Hematopoietic multipotent progenitor cell treated with erythropoietin and hydrocortisone succinate and interleukin-3 and kit ligand, for 8 days (in vitro differentiated cells): ENCODE data around the gene RSPH1.
A peak's percentile ranks its signal among the peaks of the same experiment; 100 is the strongest.

ENCODE experiments used
- DNase-seq: peaks from one replicate; pipeline ENCODE4 v3.0.0-alpha.2; 2015

The RSPH1 gene

GRCh38 chr21:42531771-42532170 lies 35.7 kb upstream of the RSPH1 start:
- no peak for DNase-seq

- no peak for DNase-seq
Observed at GRCh38 chr21:42530167-42530518, 34.1 kb upstream of the RSPH1 start.

GRCh38 chr21:42527489-42528158 lies 31.6 kb upstream of the RSPH1 start:
- no peak for DNase-seq

- DNase-seq: no peak
Observed at GRCh38 chr21:42527127-42527488, 31.1 kb upstream of the RSPH1 start.

GRCh38 chr21:42526379-42526727 lies 30.3 kb upstream of the RSPH1 start:
- no peak for DNase-seq

GRCh38 chr21:42525676-42526378 lies 29.8 kb upstream of the RSPH1 start:
- DNase-seq: no peak

- no peak for DNase-seq
Observed at GRCh38 chr21:42525029-42525581, 29.1 kb upstream of the RSPH1 start.

GRCh38 chr21:42524341-42525028 lies 28.5 kb upstream of the RSPH1 start:
- no peak for DNase-seq

GRCh38 chr21:42523941-42524340 lies 27.9 kb upstream of the RSPH1 start:
- no peak for DNase-seq

GRCh38 chr21:42523211-42523610 lies 27.2 kb upstream of the RSPH1 start:
- no peak for DNase-seq

GRCh38 chr21:42522771-42523170 lies 26.7 kb upstream of the RSPH1 start:
- no peak for DNase-seq

GRCh38 chr21:42522271-42522670 lies 26.2 kb upstream of the RSPH1 start:
- no peak for DNase-seq

GRCh38 chr21:42521805-42522204 lies 25.8 kb upstream of the RSPH1 start:
- no peak for DNase-seq

GRCh38 chr21:42521384-42521783 lies 25.4 kb upstream of the RSPH1 start:
- DNase-seq: no peak

GRCh38 chr21:42520628-42521253 lies 24.7 kb upstream of the RSPH1 start:
- DNase-seq: no peak

- no peak for DNase-seq
Observed at GRCh38 chr21:42518626-42519025, 22.6 kb upstream of the RSPH1 start.

GRCh38 chr21:42518215-42518614 lies 22.2 kb upstream of the RSPH1 start:
- DNase-seq: no peak

- no peak for DNase-seq
Observed at GRCh38 chr21:42515708-42516502, 19.9 kb upstream of the RSPH1 start.

GRCh38 chr21:42514883-42515228 lies 18.8 kb upstream of the RSPH1 start:
- no peak for DNase-seq

- peak; percentile 48 for DNase-seq
Observed at GRCh38 chr21:42513985-42514882, 18.2 kb upstream of the RSPH1 start.

GRCh38 chr21:42513151-42513984 lies 17.3 kb upstream of the RSPH1 start, which contains the start of gene SLC37A1:
TSS of gene SLC37A1 (plus strand) at chr21:42513852. CDS start at chr21:42518455, 4,603 bp downstream.
- no peak for DNase-seq
